ENCODE measurements around the gene NEMP2. TPM values are rescaled to one million over a fixed set of nuclear protein-coding genes. Genes with fewer than 3 reads are reported as not detected.

The NEMP2 gene
- total and polyA plus RNA-seq, 10 donors = 0.89 to 19.2 (median 10.7) TPM

- peaks cover 0 to 15% (median 11%) of the 10 kb centered on the region in 8 donors for H3K9me3 ChIP-seq
- TF ChIP-seq POLR2A (IDR thresholded peaks at IDR 0.05) = no peak
- H3K36me3 ChIP-seq = no peaks in the 10 kb centered on the region
- intact Hi-C loops (cut with DNase I; ENCODE audit: low total_unique reads) = no loop called here
- H3K4me3 ChIP-seq = no peak overlapping the region
- H3K27ac ChIP-seq = no peak overlapping the region
- DNase-seq = no peak
- H3K4me1 ChIP-seq = peaks cover 0 to 19% (median 0%) of the 10 kb centered on the region in 6 donors
- H3K27me3 ChIP-seq (replicated peaks in 1 of 7) = no peaks in the 10 kb centered on the region
Measured at GRCh38 chr2:190572246-190572645, 37.7 kb upstream of the NEMP2 start.

- Histone ChIP-seq H3K36me3 (no peaks in the 10 kb centered on the region), H3K27me3 (replicated peaks in 1 of 7) (no peaks in the 10 kb centered on the region), H3K4me1 (peaks cover 0 to 13% (median 0%) of the 10 kb centered on the region in 6 donors), H3K4me3 (no peak overlapping the region), H3K9me3 (peaks cover 0 to 21% (median 15%) of the 10 kb centered on the region in 8 donors), H3K27ac (no peak overlapping the region)
- intact Hi-C loops (cut with DNase I; ENCODE audit: low total_unique reads) = no loop called here
- no peak for DNase-seq
- TF ChIP-seq POLR2AphosphoS5 (IDR thresholded peaks at IDR 0.05) (no peak), POLR2A (IDR thresholded peaks at IDR 0.05) (no peak), CTCF (IDR thresholded peaks at IDR 0.05 in 8 of 11, conservative IDR thresholded peaks at IDR 0.05 in 3 of 11) (no peak)
Measured at GRCh38 chr2:190571686-190572085, 37.2 kb upstream of the NEMP2 start.

- peaks cover 0 to 24% (median 17%) of the 10 kb centered on the region in 8 donors for H3K9me3 ChIP-seq
- H3K4me1 ChIP-seq = peaks cover 0 to 7% (median 0%) of the 10 kb centered on the region in 6 donors
- DNase-seq = no peak
- TF ChIP-seq POLR2A (IDR thresholded peaks at IDR 0.05) (no peak), CTCF (IDR thresholded peaks at IDR 0.05 in 8 of 11, conservative IDR thresholded peaks at IDR 0.05 in 3 of 11) (no peak), POLR2AphosphoS5 (IDR thresholded peaks at IDR 0.05) (no peak)
- no peaks in the 10 kb centered on the region for H3K27me3 ChIP-seq (replicated peaks in 1 of 7)
- H3K27ac ChIP-seq = no peak overlapping the region
- H3K36me3 ChIP-seq = no peaks in the 10 kb centered on the region
- intact Hi-C loops (cut with DNase I; ENCODE audit: low total_unique reads) = no loop called here
- 95 to 100% (median 96%) methylated on average over 1 of the region's 1 CpG for WGBS, 5 donors
- no peak overlapping the region for H3K4me3 ChIP-seq
Measured at GRCh38 chr2:190570871-190571270, 36.3 kb upstream of the NEMP2 start.

GRCh38 chr2:190569994-190570755, 35.7 kb upstream of the NEMP2 start:
- Histone ChIP-seq H3K27me3 (replicated peaks in 1 of 7) (no peaks in the 10 kb centered on the region), H3K27ac (no peak overlapping the region), H3K4me1 (no peaks in the 10 kb centered on the region), H3K9me3 (peaks cover 0 to 24% (median 17%) of the 10 kb centered on the region in 8 donors), H3K36me3 (no peaks in the 10 kb centered on the region), H3K4me3 (no peak overlapping the region)
- intact Hi-C loops (cut with DNase I; ENCODE audit: low total_unique reads) = no loop called here
- no peak for DNase-seq
- WGBS, 5 donors = 69 to 87% (median 76%) methylated on average over 2 of the region's 2 CpGs
- TF ChIP-seq CTCF (IDR thresholded peaks at IDR 0.05 in 8 of 11, conservative IDR thresholded peaks at IDR 0.05 in 3 of 11) (no peak), POLR2AphosphoS5 (IDR thresholded peaks at IDR 0.05) (no peak), POLR2A (IDR thresholded peaks at IDR 0.05) (no peak)

Measured in spleen (tissue), 11 donors.